HFFc6 (cell line): ENCODE results near the gene CLEC4C. TPM values are rescaled to one million over a fixed set of nuclear protein-coding genes. Genes with fewer than 3 reads are reported as not detected.

ENCODE experiments used
- DNase-seq: peaks from one replicate; pipeline ENCODE4 v3.0.0-alpha.2; 2018
- H3K27ac Mint-ChIP-seq: 2 replicates; pipeline ENCODE4 v1.8.0; 2020; ENCODE audit warnings: mild to moderate bottlenecking, mixed read lengths
- H3K27me3 Mint-ChIP-seq: 2 replicates; pipeline ENCODE4 v1.8.0; 2021; ENCODE audit warnings: mild to moderate bottlenecking, moderate library complexity, mixed read lengths; ENCODE audit not compliant: insufficient read depth
- H3K36me3 Mint-ChIP-seq: 2 replicates; pipeline ENCODE4 v1.8.0; 2021; ENCODE audit warnings: low read depth, mixed read lengths
- H3K4me1 Mint-ChIP-seq: 2 replicates; pipeline ENCODE4 v1.8.0; 2020; ENCODE audit warnings: low read depth, mixed read lengths
- H3K4me3 Mint-ChIP-seq: 2 replicates; pipeline ENCODE4 v1.8.0; 2020; ENCODE audit warnings: mild to moderate bottlenecking, moderate library complexity, mixed read lengths
- H3K9me3 Mint-ChIP-seq: 2 replicates; pipeline ENCODE4 v1.8.0; 2020; ENCODE audit warnings: mild to moderate bottlenecking, mixed read lengths
- CTCF ChIP-seq: fragments of 200-600 bp; sonication (generic); IDR thresholded peaks from 2 replicates; pipeline ENCODE4 v1.5.0; 2021; ENCODE audit warnings: antibody characterized with exemption, mild to moderate bottlenecking
- total RNA-seq, 6 experiments: library from RNA; stranded (reverse); fragmentation: NEBNext Ultra II Directional; extraction: Animal tissue kit (Norgen Biotek cat#: 25700); gene quantifications; 2 replicates in 1 of 6; 3 replicates in 5 of 6; pipeline ENCODE4 v1.2.3, GENCODE V29; 2021

The CLEC4C gene
- total RNA-seq, 6 experiments from 2014 or later, result not detected

GRCh38 chr12:7729746-7730145 lies 17.4 kb downstream of the CLEC4C start:
- Mint-ChIP-seq H3K4me3 (no peak overlapping the region), H3K4me1 (peaks cover 7% of the 10 kb centered on the region), H3K36me3 (no peaks in the 10 kb centered on the region), H3K27ac (no peak overlapping the region), H3K27me3 (peaks cover 10% of the 10 kb centered on the region), H3K9me3 (peaks cover 5% of the 10 kb centered on the region; the same call in 1 of the 2 replicates)
- no peak for TF ChIP-seq CTCF
- DNase-seq, result no peak

GRCh38 chr12:7723926-7724325 lies 23.2 kb downstream of the CLEC4C start:
- DNase-seq, result no peak
- no peak overlapping the region for H3K27ac Mint-ChIP-seq
- no peak for TF ChIP-seq CTCF
- H3K36me3 Mint-ChIP-seq, result no peaks in the 10 kb centered on the region
- no peaks in the 10 kb centered on the region for H3K4me1 Mint-ChIP-seq
- peaks cover 5% of the 10 kb centered on the region; the same call in 1 of the 2 replicates for H3K9me3 Mint-ChIP-seq
- peaks cover 10% of the 10 kb centered on the region for H3K27me3 Mint-ChIP-seq
- no peak overlapping the region for H3K4me3 Mint-ChIP-seq

- no peaks in the 10 kb centered on the region for H3K4me1 Mint-ChIP-seq
- no peak for TF ChIP-seq CTCF
- no peaks in the 10 kb centered on the region for H3K36me3 Mint-ChIP-seq
- H3K27ac Mint-ChIP-seq, result no peak overlapping the region
- peaks cover 1% of the 10 kb centered on the region; the same call in 1 of the 2 replicates for H3K9me3 Mint-ChIP-seq
- no peak for DNase-seq
- peaks cover 3% of the 10 kb centered on the region; the same call in 1 of the 2 replicates for H3K27me3 Mint-ChIP-seq
- H3K4me3 Mint-ChIP-seq, result no peak overlapping the region
Measured at GRCh38 chr12:7719946-7720730, 27.0 kb downstream of the CLEC4C start.

- H3K36me3 Mint-ChIP-seq, result no peaks in the 10 kb centered on the region
- TF ChIP-seq CTCF, result no peak
- no peaks in the 10 kb centered on the region for H3K4me1 Mint-ChIP-seq
- H3K4me3 Mint-ChIP-seq, result no peak overlapping the region
- H3K9me3 Mint-ChIP-seq, result peaks cover 4% of the 10 kb centered on the region; the same call in 1 of the 2 replicates
- H3K27ac Mint-ChIP-seq, result no peak overlapping the region
- peak; percentile 2 for DNase-seq
- peaks cover 4% of the 10 kb centered on the region; the same call in 1 of the 2 replicates for H3K27me3 Mint-ChIP-seq
Measured at GRCh38 chr12:7716381-7716780, 30.8 kb downstream of the CLEC4C start.

GRCh38 chr12:7712841-7713442 lies 34.2 kb downstream of the CLEC4C start:
- H3K4me1 Mint-ChIP-seq, result no peaks in the 10 kb centered on the region
- no peak for TF ChIP-seq CTCF
- H3K36me3 Mint-ChIP-seq, result no peaks in the 10 kb centered on the region
- DNase-seq, result no peak
- H3K27me3 Mint-ChIP-seq, result peaks cover 11% of the 10 kb centered on the region
- no peak overlapping the region for H3K4me3 Mint-ChIP-seq
- H3K27ac Mint-ChIP-seq, result no peak overlapping the region
- H3K9me3 Mint-ChIP-seq, result peaks cover 4% of the 10 kb centered on the region; the same call in 1 of the 2 replicates
